HepG2 (cell line): ENCODE data around the gene FTCD. TPM values are rescaled to one million over a fixed set of nuclear protein-coding genes. Genes with fewer than 3 reads are reported as not detected.

Experiments used
- CENPX ChIP-seq: sonication (generic); formaldehyde crosslinking; IDR thresholded peaks from 2 replicates; pipeline ENCODE4 v1.9.0; 2021; ENCODE audit warnings: mild to moderate bottlenecking, missing genetic modification reagents, moderate library complexity
- ESRRA ChIP-seq: sonication (generic); formaldehyde crosslinking; IDR thresholded peaks from 2 replicates; pipeline ENCODE4 v1.5.1; 2020; ENCODE audit warnings: mild to moderate bottlenecking, low read depth, missing genetic modification reagents
- KAT8 ChIP-seq: IDR thresholded peaks from 2 replicates; pipeline ENCODE4 v1.6.1; 2016; ENCODE audit warnings: missing genetic modification reagents, missing compliant biosample characterization
- PHF20 ChIP-seq: sonication (generic); formaldehyde crosslinking; IDR thresholded peaks from 2 replicates; pipeline ENCODE4 v1.5.0; 2020; ENCODE audit warnings: mild to moderate bottlenecking, missing genetic modification reagents
- SIN3A ChIP-seq: IDR thresholded peaks from 2 replicates; pipeline ENCODE4 v1.6.1; 2011; ENCODE audit warnings: low read depth, mild to moderate bottlenecking, control low read depth, low read length, borderline replicate concordance
- SMAD1 ChIP-seq: sonication (generic); formaldehyde crosslinking; IDR thresholded peaks from 2 replicates; pipeline ENCODE4 v1.4.0; 2020; ENCODE audit warnings: missing genetic modification reagents, low read depth, mild to moderate bottlenecking, borderline replicate concordance
- THAP11 ChIP-seq: IDR thresholded peaks from 2 replicates; pipeline ENCODE4 v1.6.1; 2016; ENCODE audit warnings: missing biosample characterization, missing genetic modification reagents
- ZNF274 ChIP-seq: sonication (generic); formaldehyde crosslinking; IDR thresholded peaks from 2 replicates; pipeline ENCODE4 v1.5.1; 2020; ENCODE audit warnings: mild to moderate bottlenecking, missing genetic modification reagents
- ZNF33B ChIP-seq: sonication (generic); formaldehyde crosslinking; IDR thresholded peaks from 2 replicates; pipeline ENCODE4 v1.5.1; 2020; ENCODE audit warnings: mild to moderate bottlenecking, missing genetic modification reagents
- ZNF672 ChIP-seq: sonication (generic); formaldehyde crosslinking; IDR thresholded peaks from 2 replicates; pipeline ENCODE4 v1.8.1; 2022; ENCODE audit warnings: missing genetic modification reagents
- polyA plus RNA-seq, 8 experiments: library from polyadenylated mRNA; depleted of rRNA in 3 of 8; stranded (reverse) in 7 of 8; unstranded in 1 of 8; fragments of >200 nt; fragmentation: Illumina TruSeq in 4 of 8; extraction: Trizol in 4 of 8; gene quantifications; 2 replicates each; pipeline versions ENCODE4 v1.2.1 to v1.2.3, GENCODE V29; 2011 to 2016; ENCODE audit warnings: low read depth in 4 of 8, missing spikeins in 1 of 8, mixed read lengths in 1 of 8; ENCODE audit not compliant: insufficient read depth in 1 of 8
- total RNA-seq, 5 experiments: library from RNA; depleted of rRNA; stranded (reverse); fragments of >200 nt; fragmentation: Illumina TruSeq; extraction: Trizol; gene quantifications; 2 replicates each; pipeline ENCODE4 v1.2.3, GENCODE V29; 2016; ENCODE audit warnings: low read depth in 1 of 5
- TF ChIP-seq, protein P1 (sequence below): IDR thresholded peaks from 2 replicates; pipeline ENCODE4 v1.6.1; 2018; ENCODE audit warnings: missing genetic modification reagents
- TF ChIP-seq, protein P2 (sequence below): sonication (generic); formaldehyde crosslinking; IDR thresholded peaks from 2 replicates; pipeline ENCODE4 v1.4.0; 2020; ENCODE audit warnings: missing genetic modification reagents, mild to moderate bottlenecking, borderline replicate concordance
- TF ChIP-seq, protein P3 (sequence below): sonication (generic); formaldehyde crosslinking; conservative IDR thresholded peaks from 2 replicates; pipeline ENCODE4 v1.5.0; 2020; ENCODE audit warnings: missing genetic modification reagents
- TF ChIP-seq, protein P4 (sequence below): sonication (generic); formaldehyde crosslinking; IDR thresholded peaks from 2 replicates; pipeline ENCODE4 v1.5.0; 2020; ENCODE audit warnings: missing genetic modification reagents, mild to moderate bottlenecking, borderline replicate concordance
- TF ChIP-seq, protein P5 (sequence below): sonication (generic); formaldehyde crosslinking; IDR thresholded peaks from 2 replicates; pipeline ENCODE4 v1.4.0; 2020; ENCODE audit warnings: mild to moderate bottlenecking, missing genetic modification reagents

Gene FTCD
- total and polyA plus RNA-seq, 2 of the 13 experiments (the other 11 are each of a cell fraction or from before 2014, with no cell fraction given), result 75.7 to 105 TPM

DNA sequence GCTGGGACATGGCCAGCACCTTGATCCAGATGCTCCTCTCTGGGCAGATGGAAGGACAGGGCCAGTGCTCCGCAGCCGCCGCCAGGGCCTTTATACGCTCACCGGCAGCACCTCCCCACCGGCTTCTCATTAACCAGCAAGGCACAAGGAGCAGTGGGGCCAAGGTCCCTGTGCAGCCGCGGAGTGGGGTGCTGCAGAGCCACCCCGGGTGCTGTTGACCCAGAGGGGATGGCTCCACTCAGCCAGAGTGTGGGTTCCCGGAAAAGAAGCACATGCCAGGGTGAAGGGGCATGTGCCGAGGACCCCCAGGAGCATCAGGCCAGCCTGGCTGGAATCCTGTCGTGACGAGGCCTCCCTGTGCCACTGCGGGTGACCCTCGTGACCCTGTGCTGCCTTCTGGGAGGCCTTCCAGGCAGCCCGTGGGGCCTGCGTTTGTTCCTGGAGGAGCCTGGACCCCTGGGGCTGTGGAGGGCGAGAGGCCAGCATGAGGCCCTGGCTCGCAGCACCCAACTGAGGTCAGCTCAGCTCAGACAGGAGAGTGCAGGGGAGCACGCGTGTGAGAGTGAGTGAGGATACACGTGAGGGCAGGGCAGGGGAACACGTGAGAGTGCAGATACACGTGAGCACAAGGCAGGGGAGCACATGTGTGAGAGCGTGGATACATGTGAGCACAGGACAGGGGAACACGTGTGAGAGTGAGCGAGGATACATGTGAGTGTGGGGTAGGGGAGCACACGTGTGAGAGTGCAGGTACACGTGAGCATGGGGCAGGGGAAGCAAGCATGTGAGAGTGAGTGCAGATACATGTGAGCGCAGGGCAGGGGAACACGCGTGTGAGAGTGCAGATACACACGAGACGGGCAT, at the start of gene FTCD (continued):
- TF ChIP-seq, protein P1, sequence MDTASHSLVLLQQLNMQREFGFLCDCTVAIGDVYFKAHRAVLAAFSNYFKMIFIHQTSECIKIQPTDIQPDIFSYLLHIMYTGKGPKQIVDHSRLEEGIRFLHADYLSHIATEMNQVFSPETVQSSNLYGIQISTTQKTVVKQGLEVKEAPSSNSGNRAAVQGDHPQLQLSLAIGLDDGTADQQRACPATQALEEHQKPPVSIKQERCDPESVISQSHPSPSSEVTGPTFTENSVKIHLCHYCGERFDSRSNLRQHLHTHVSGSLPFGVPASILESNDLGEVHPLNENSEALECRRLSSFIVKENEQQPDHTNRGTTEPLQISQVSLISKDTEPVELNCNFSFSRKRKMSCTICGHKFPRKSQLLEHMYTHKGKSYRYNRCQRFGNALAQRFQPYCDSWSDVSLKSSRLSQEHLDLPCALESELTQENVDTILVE (CRISPR knock-in tag), result 0 out of 2 replicates have a peak, but pooled peaks have one; percentile 43
- TF ChIP-seq ZNF274 (CRISPR knock-in tag) (0 out of 2 replicates have a peak, but pooled peaks have one; percentile 45), ZNF672 (peak; percentile 84; the same call in 1 of the 2 replicates), ZNF33B (CRISPR knock-in tag) (peak; percentile 80; the same call in 1 of the 2 replicates), CENPX (CRISPR knock-in tag) (no peak), THAP11 (peak; percentile 34; the same call in 1 of the 2 replicates), SMAD1 (no peak; the same call in 1 of the 2 replicates), KAT8 (CRISPR knock-in tag) (0 out of 2 replicates have a peak, but pooled peaks have one; percentile 24), SIN3A (peak; percentile 71; the same call in 1 of the 2 replicates), PHF20 (peak; percentile 43; the same call in 1 of the 2 replicates), ESRRA (peak; percentile 61; the same call in 1 of the 2 replicates)
- TF ChIP-seq, protein P2, sequence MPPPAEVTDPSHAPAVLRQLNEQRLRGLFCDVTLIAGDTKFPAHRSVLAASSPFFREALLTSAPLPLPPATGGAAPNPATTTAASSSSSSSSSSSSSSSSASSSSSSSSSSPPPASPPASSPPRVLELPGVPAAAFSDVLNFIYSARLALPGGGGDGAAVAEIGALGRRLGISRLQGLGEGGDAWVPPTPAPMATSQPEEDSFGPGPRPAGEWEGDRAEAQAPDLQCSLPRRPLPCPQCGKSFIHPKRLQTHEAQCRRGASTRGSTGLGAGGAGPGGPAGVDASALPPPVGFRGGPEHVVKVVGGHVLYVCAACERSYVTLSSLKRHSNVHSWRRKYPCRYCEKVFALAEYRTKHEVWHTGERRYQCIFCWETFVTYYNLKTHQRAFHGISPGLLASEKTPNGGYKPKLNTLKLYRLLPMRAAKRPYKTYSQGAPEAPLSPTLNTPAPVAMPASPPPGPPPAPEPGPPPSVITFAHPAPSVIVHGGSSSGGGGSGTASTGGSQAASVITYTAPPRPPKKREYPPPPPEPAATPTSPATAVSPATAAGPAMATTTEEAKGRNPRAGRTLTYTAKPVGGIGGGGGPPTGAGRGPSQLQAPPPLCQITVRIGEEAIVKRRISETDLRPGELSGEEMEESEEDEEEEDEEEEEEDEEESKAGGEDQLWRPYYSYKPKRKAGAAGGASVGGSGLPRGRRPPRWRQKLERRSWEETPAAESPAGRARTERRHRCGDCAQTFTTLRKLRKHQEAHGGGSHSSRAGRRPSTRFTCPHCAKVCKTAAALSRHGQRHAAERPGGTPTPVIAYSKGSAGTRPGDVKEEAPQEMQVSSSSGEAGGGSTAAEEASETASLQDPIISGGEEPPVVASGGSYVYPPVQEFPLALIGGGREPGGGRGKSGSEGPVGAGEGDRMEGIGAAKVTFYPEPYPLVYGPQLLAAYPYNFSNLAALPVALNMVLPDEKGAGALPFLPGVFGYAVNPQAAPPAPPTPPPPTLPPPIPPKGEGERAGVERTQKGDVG (CRISPR knock-in tag), result peak; percentile 94
- TF ChIP-seq, protein P3, sequence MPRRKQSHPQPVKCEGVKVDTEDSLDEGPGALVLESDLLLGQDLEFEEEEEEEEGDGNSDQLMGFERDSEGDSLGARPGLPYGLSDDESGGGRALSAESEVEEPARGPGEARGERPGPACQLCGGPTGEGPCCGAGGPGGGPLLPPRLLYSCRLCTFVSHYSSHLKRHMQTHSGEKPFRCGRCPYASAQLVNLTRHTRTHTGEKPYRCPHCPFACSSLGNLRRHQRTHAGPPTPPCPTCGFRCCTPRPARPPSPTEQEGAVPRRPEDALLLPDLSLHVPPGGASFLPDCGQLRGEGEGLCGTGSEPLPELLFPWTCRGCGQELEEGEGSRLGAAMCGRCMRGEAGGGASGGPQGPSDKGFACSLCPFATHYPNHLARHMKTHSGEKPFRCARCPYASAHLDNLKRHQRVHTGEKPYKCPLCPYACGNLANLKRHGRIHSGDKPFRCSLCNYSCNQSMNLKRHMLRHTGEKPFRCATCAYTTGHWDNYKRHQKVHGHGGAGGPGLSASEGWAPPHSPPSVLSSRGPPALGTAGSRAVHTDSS, result no peak
- TF ChIP-seq, protein P4, sequence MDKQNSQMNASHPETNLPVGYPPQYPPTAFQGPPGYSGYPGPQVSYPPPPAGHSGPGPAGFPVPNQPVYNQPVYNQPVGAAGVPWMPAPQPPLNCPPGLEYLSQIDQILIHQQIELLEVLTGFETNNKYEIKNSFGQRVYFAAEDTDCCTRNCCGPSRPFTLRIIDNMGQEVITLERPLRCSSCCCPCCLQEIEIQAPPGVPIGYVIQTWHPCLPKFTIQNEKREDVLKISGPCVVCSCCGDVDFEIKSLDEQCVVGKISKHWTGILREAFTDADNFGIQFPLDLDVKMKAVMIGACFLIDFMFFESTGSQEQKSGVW (CRISPR knock-in tag), result no peak
- TF ChIP-seq, protein P5, sequence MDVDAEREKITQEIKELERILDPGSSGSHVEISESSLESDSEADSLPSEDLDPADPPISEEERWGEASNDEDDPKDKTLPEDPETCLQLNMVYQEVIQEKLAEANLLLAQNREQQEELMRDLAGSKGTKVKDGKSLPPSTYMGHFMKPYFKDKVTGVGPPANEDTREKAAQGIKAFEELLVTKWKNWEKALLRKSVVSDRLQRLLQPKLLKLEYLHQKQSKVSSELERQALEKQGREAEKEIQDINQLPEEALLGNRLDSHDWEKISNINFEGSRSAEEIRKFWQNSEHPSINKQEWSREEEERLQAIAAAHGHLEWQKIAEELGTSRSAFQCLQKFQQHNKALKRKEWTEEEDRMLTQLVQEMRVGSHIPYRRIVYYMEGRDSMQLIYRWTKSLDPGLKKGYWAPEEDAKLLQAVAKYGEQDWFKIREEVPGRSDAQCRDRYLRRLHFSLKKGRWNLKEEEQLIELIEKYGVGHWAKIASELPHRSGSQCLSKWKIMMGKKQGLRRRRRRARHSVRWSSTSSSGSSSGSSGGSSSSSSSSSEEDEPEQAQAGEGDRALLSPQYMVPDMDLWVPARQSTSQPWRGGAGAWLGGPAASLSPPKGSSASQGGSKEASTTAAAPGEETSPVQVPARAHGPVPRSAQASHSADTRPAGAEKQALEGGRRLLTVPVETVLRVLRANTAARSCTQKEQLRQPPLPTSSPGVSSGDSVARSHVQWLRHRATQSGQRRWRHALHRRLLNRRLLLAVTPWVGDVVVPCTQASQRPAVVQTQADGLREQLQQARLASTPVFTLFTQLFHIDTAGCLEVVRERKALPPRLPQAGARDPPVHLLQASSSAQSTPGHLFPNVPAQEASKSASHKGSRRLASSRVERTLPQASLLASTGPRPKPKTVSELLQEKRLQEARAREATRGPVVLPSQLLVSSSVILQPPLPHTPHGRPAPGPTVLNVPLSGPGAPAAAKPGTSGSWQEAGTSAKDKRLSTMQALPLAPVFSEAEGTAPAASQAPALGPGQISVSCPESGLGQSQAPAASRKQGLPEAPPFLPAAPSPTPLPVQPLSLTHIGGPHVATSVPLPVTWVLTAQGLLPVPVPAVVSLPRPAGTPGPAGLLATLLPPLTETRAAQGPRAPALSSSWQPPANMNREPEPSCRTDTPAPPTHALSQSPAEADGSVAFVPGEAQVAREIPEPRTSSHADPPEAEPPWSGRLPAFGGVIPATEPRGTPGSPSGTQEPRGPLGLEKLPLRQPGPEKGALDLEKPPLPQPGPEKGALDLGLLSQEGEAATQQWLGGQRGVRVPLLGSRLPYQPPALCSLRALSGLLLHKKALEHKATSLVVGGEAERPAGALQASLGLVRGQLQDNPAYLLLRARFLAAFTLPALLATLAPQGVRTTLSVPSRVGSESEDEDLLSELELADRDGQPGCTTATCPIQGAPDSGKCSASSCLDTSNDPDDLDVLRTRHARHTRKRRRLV, result no peak; the same call in 1 of the 2 replicates
